ENCODE measurements around the gene SND1.
"Not testable (repeated sequence)": the region's sequence is repeated elsewhere in the genome, so short reads cannot be mapped to it uniquely, and the experiment has no call there.

Gene SND1

DNA sequence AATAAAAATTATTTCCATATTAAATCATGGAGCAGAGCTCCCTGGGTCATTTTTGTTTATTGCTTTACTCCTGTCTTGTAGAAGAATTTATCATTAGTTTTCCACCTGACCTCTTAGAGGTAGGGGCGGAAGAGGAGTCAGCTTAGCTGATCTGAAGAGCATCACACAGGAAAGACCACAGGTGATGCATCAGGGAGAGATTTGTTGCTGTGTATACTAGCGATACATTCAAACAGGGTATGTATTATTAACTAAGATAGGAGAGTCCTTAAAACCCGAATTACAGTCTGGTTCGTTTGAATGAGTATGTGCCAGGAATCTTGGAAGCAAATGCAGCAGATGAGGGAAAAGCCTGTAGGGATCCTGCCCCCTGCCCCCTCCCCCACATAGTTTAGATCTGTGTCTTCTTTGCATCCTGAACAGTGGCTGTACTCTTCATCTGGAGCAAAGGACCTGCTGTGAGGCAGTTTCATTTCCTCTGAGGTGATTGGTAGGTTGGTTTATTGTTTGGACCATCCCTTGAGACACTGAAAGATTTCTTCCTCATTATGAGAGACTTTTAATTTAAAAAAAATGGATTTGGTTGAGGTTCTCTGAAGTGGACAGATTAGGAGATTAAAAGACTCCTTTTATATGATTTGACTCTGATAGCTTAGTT is 177.0 kb downstream of the SND1 start:
- TF ChIP-seq, protein P1, sequence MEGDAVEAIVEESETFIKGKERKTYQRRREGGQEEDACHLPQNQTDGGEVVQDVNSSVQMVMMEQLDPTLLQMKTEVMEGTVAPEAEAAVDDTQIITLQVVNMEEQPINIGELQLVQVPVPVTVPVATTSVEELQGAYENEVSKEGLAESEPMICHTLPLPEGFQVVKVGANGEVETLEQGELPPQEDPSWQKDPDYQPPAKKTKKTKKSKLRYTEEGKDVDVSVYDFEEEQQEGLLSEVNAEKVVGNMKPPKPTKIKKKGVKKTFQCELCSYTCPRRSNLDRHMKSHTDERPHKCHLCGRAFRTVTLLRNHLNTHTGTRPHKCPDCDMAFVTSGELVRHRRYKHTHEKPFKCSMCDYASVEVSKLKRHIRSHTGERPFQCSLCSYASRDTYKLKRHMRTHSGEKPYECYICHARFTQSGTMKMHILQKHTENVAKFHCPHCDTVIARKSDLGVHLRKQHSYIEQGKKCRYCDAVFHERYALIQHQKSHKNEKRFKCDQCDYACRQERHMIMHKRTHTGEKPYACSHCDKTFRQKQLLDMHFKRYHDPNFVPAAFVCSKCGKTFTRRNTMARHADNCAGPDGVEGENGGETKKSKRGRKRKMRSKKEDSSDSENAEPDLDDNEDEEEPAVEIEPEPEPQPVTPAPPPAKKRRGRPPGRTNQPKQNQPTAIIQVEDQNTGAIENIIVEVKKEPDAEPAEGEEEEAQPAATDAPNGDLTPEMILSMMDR (IDR thresholded peaks at IDR 0.05; ENCODE audit: insufficient read depth, low read depth, low read length, missing control alignments): no peak
- DNase-seq (ENCODE audit: low read depth): peak; percentile 11
- H3K4me3 ChIP-seq (ENCODE audit: low read depth, low read length): no peak overlapping the region

DNA sequence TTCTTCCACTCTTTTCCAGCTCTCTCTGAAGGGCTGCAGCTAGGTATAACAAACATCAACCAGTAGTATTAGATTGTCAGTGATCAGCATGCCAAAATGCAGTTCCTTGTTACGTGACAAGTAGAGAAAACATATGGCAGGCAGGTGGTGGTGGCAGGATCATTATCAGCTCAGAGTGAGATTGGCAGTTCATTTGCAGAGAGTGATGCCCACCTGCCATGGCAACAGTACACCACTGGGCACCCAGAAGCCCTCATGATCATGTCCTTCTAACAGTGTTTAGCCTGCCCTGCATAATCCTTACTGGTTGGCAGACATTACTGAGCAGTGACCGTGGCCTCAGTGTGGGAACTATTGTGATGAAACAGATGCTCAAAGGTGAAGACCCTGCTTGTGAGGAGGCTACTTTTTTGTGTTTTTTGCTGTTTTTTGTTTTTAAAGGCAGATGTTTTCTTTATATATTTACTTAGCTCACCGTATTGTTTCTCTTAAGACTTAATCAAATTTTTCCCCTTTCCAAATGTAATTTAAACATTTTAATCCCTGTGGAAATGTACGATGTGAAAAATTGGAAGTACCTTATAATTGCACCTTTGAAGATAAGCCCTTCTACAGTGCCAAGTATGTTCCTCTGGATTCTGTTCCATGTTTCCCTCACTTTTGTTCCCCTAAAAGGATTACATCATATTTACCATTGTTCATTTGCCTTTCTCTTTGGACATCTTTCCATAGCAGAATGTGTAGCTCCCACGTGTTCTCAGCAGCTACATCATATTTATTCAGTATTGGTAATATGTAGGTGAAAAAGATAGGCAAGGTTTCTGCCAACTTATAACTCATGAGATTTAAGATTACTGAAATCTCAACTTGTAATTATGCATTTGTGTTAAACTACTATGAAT is 179.6 kb downstream of the SND1 start:
- no peak for DNase-seq (ENCODE audit: low read depth)
- TF ChIP-seq, protein P1 (IDR thresholded peaks at IDR 0.05; ENCODE audit: insufficient read depth, low read depth, low read length, missing control alignments): no peak
- no peak overlapping the region for H3K4me3 ChIP-seq (ENCODE audit: low read depth, low read length)

DNA sequence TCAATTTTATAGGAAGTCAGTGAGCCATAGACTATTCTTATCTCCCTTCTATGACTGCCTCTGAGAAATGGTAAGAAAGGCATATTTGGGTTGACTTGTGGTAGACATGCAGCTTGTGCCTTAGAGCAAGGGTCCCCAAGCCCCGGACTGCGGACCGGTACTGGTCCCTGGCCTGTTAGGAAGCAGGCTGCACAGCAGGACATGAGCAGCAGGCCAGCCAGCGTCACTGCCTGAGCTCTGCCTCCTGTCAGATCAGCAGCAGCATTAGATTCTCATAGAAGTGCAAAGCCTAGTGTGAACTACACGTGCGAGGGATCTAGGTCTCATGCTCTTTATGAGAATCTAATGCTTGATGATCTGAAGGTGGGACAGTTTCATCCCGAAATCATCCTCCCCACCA is 180.6 kb downstream of the SND1 start:
- TF ChIP-seq, protein P1 (IDR thresholded peaks at IDR 0.05; ENCODE audit: insufficient read depth, low read depth, low read length, missing control alignments): no peak
- H3K4me3 ChIP-seq (ENCODE audit: low read depth, low read length): no peak overlapping the region
- DNase-seq (ENCODE audit: low read depth): no peak

DNA sequence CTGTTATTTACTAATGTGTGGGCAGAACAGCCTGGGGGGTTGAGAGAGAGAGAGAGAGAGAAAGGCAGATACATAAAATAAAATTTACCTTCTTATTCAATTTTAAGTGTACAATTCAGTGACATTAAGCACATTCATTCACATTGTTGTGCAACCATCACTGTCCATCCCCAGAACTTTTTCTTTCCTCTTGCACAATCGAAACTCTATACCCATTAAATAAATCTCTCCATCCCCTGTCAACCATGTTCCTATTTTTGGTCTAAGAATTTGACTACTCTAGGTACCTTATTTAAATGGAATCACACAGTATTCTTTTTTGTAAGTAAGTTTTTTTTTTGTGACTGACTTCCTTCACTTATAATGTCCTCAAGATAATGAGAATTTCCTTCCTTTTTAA is 181.6 kb downstream of the SND1 start:
- H3K4me3 ChIP-seq (ENCODE audit: low read depth, low read length): no peak overlapping the region
- TF ChIP-seq, protein P1 (IDR thresholded peaks at IDR 0.05; ENCODE audit: insufficient read depth, low read depth, low read length, missing control alignments): no peak
- DNase-seq (ENCODE audit: low read depth): no peak

DNA sequence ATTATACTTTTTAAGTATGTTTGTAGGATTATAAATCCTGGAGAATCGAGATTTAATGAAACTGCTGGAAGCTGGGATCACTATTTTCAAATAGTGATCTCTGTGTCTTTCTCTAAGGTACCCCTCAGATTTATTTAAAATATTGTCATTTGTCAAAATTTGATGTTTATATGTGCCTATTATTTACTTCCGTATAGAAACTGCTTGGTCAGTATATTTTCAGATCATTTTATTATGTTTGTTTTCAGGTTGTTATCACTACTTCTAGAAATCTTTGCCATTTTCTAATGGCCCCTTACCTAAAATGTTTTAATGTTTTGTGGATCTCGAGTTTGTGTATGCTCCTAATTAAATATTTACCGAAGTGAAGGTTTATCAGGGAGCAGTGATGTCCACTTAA is 183.7 kb downstream of the SND1 start:
- DNase-seq (ENCODE audit: low read depth): no peak
- H3K4me3 ChIP-seq (ENCODE audit: low read depth, low read length): no peak overlapping the region
- TF ChIP-seq, protein P1 (IDR thresholded peaks at IDR 0.05; ENCODE audit: insufficient read depth, low read depth, low read length, missing control alignments): no peak

DNA sequence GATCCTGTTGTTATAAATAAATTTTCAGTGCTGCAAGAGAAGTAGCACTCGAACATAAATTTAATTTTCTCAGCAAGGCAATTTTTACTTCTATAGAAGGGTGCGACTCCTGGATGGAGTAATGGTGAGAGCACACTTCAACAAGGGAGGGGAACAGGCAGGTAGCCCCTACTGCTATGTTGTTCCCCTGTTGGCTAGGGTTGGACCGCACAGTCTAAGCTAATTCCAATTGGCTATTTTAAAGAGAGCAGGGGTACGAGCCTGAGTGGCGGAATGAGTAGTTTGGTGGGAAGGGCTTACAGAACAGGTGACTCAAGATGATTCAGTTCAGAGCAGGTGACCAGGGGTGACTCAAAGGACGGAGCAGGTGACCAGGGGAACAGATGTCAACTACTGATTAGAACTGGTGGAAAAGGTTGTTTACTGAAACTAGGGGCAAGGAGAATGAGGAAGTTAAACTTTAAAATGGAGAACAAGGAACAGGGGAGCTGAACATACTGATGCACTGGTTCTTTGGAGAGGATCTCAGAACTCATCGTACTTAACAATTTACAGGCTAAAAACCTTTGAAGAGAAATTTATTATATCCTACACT is 185.9 kb downstream of the SND1 start:
- not testable (repeated sequence) for DNase-seq (ENCODE audit: low read depth); H3K4me3 ChIP-seq (ENCODE audit: low read depth, low read length)

DNA sequence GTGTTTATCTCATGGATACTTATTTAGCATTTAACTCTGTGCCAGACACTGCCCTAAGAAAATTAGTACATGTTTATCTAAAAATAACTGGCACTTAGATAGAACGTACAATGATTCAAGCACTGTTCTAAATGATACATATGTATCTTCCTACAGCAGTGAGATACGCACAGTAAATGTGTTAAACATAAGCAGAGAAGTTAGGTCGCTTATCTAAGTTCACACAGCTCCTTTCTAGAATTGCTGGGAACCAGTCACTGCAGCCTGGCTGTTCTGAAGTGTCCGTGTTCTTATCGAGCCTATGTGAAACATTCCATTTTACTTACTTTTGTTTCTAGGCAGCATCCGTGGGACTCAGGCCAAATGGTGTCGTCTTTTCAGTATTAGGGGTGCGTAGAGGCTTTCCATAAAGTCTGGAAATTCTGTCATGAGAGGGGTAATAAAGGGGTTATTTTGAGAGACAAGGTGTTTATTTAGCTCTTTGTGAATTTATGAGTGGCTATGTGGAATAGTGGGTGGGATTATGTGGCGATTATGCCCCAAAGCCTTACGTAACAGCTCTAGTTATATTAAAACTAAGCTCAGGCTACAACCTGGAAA is 186.9 kb downstream of the SND1 start:
- TF ChIP-seq, protein P1 (IDR thresholded peaks at IDR 0.05; ENCODE audit: insufficient read depth, low read depth, low read length, missing control alignments): no peak
- DNase-seq (ENCODE audit: low read depth): no peak
- H3K4me3 ChIP-seq (ENCODE audit: low read depth, low read length): no peak overlapping the region
